ENCODE data around the gene SHC4. TPM values are rescaled to one million over a fixed set of nuclear protein-coding genes. Genes with fewer than 3 reads are reported as not detected.

SHC4 gene
- polyA plus RNA-seq, 3 donors = 0.09 TPM; not detected in 2

DNA sequence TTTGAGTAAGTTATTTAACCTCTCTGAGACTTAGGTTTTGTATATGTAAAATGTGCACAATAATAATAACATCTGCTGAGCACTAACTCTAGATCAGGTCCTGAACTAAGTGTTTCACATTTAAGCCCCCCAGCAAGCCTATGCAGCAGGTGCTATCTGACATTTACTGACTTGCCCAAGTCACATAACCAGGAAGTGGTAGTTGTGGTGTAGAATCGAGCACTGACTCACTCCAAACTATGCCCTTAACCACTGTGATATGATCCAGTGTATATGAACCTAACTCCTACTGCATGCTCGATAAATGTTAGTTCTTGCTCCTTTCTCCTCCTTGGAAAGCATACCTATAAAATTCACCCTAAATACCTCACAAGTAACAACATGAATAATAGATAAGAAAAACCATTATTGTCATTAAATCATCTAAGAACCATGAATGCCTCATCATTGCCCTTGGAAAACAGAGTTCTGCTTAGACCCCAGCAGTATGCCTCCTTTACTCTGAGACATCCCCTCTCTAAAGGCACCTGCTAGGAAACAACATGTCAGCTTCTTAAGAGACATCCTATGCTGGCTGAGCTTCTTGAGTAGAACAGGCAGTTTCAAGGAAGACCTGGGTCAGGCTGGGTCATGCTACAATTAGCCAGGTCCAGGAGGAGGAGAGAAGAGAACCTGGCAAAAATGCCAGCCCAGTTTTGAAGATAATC is 3.0 kb upstream of the SHC4 start:
- Histone ChIP-seq H3K9me3 (replicated peaks in 1 of 2; ENCODE audit: control insufficient read depth in 1 of 2, insufficient read depth in 1 of 2, low read length in 2 of 2) (no peaks in the 10 kb centered on the region), H3K27me3 (ENCODE audit: control insufficient read depth in 2 of 2, insufficient read depth in 2 of 2, low read length in 2 of 2) (peaks cover 29 to 36% of the 10 kb centered on the region in 2 donors), H3K4me3 (replicated peaks in 1 of 3; ENCODE audit: low read depth in 2 of 3, low read length in 3 of 3) (no peak overlapping the region), H3K36me3 (replicated peaks in 1 of 2; ENCODE audit: control insufficient read depth in 1 of 2, insufficient read depth in 2 of 2, low read length in 2 of 2) (no peaks in the 10 kb centered on the region), H4K20me1 (ENCODE audit: insufficient read depth, low read length) (no peaks in the 10 kb centered on the region), H2AFZ (ENCODE audit: insufficient read depth, low read depth, low read length, poor library complexity, severe bottlenecking) (peak overlapping the region; percentile 3), H3K4me2 (replicated peaks; ENCODE audit: extremely low read depth, low read length, poor library complexity, severe bottlenecking) (no peak overlapping the region), H3K4me1 (ENCODE audit: control insufficient read depth in 1 of 2, insufficient read depth in 2 of 2, low read length in 2 of 2) (peaks cover 22 to 24% of the 10 kb centered on the region in 2 donors), H3K27ac (ENCODE audit: low read depth in 1 of 2, low read length in 2 of 2) (no peak overlapping the region), H3K9ac (ENCODE audit: insufficient read depth, low read length, poor library complexity, severe bottlenecking) (no peak overlapping the region), H3K79me2 (ENCODE audit: insufficient read depth, low read length) (no peaks in the 10 kb centered on the region)
- 83% methylated on average over 1 of the region's 2 CpGs for WGBS (ENCODE audit: insufficient coverage)
- H3K36me3 Mint-ChIP-seq = peaks cover 0 to 3% of the 10 kb centered on the region in 2 donors
- no peak overlapping the region for H3K4me3 Mint-ChIP-seq
- H3K4me1 Mint-ChIP-seq = peaks cover 30% of the 10 kb centered on the region
- TF ChIP-seq, protein P1, sequence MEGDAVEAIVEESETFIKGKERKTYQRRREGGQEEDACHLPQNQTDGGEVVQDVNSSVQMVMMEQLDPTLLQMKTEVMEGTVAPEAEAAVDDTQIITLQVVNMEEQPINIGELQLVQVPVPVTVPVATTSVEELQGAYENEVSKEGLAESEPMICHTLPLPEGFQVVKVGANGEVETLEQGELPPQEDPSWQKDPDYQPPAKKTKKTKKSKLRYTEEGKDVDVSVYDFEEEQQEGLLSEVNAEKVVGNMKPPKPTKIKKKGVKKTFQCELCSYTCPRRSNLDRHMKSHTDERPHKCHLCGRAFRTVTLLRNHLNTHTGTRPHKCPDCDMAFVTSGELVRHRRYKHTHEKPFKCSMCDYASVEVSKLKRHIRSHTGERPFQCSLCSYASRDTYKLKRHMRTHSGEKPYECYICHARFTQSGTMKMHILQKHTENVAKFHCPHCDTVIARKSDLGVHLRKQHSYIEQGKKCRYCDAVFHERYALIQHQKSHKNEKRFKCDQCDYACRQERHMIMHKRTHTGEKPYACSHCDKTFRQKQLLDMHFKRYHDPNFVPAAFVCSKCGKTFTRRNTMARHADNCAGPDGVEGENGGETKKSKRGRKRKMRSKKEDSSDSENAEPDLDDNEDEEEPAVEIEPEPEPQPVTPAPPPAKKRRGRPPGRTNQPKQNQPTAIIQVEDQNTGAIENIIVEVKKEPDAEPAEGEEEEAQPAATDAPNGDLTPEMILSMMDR (IDR thresholded peaks at IDR 0.05) = no peak
- intact Hi-C loops (cut with micrococcal nuclease) = no loop called here
- H3K27me3 Mint-ChIP-seq (ENCODE audit: low read depth in 3 of 3) = peaks cover 35 to 44% (median 42%) of the 10 kb centered on the region in 3 donors
- DNase-seq = no peak
- H3K9me3 Mint-ChIP-seq = peaks cover 0 to 5% (median 0%) of the 10 kb centered on the region in 7 donors
- no peak overlapping the region for H3K27ac Mint-ChIP-seq

DNA sequence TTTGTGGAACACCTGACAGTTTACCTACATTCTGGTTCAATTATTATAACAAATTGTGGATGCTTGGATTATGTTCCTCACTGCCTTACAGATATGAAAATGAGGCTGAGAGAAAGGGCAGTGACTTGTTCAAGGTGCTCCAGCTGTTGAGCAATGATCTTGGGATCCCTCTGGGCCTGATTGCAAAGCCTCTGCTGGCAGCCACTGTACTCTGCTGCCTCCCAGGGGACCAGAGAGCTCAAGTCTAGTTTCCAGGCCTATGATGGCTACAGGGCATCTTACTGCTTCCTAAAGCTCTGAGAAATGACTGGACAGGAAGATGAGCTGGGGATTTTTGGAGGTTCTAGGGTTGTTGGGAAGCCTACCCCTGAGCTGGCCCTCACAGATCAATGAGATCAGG is 2.3 kb upstream of the SHC4 start:
- H3K4me1 Mint-ChIP-seq = peaks cover 30% of the 10 kb centered on the region
- H3K27ac Mint-ChIP-seq = no peak overlapping the region
- H3K36me3 Mint-ChIP-seq = peaks cover 0 to 3% of the 10 kb centered on the region in 2 donors
- H3K4me3 ChIP-seq (replicated peaks in 1 of 3; ENCODE audit: low read depth in 2 of 3, low read length in 3 of 3) = no peak overlapping the region
- no peaks in the 10 kb centered on the region for H3K9me3 ChIP-seq (replicated peaks in 1 of 2; ENCODE audit: control insufficient read depth in 1 of 2, insufficient read depth in 1 of 2, low read length in 2 of 2)
- no peak overlapping the region for H3K4me2 ChIP-seq (replicated peaks; ENCODE audit: extremely low read depth, low read length, poor library complexity, severe bottlenecking)
- TF ChIP-seq, protein P1 (IDR thresholded peaks at IDR 0.05) = no peak
- no peak overlapping the region for H3K27ac ChIP-seq (ENCODE audit: low read depth in 1 of 2, low read length in 2 of 2)
- peaks cover 35 to 48% (median 42%) of the 10 kb centered on the region in 3 donors for H3K27me3 Mint-ChIP-seq (ENCODE audit: low read depth in 3 of 3)
- H3K9ac ChIP-seq (ENCODE audit: insufficient read depth, low read length, poor library complexity, severe bottlenecking) = no peak overlapping the region
- no peaks in the 10 kb centered on the region for H3K79me2 ChIP-seq (ENCODE audit: insufficient read depth, low read length)
- DNase-seq = no peak
- peaks cover 0 to 8% (median 0%) of the 10 kb centered on the region in 7 donors for H3K9me3 Mint-ChIP-seq
- no peaks in the 10 kb centered on the region for H4K20me1 ChIP-seq (ENCODE audit: insufficient read depth, low read length)
- no peaks in the 10 kb centered on the region for H3K36me3 ChIP-seq (replicated peaks in 1 of 2; ENCODE audit: control insufficient read depth in 1 of 2, insufficient read depth in 2 of 2, low read length in 2 of 2)
- no peak overlapping the region for H3K4me3 Mint-ChIP-seq
- intact Hi-C loops (cut with micrococcal nuclease) = no loop called here
- H2AFZ ChIP-seq (ENCODE audit: insufficient read depth, low read depth, low read length, poor library complexity, severe bottlenecking) = no peak overlapping the region
- peaks cover 22 to 24% of the 10 kb centered on the region in 2 donors for H3K4me1 ChIP-seq (ENCODE audit: control insufficient read depth in 1 of 2, insufficient read depth in 2 of 2, low read length in 2 of 2)
- peaks cover 29 to 39% of the 10 kb centered on the region in 2 donors for H3K27me3 ChIP-seq (ENCODE audit: control insufficient read depth in 2 of 2, insufficient read depth in 2 of 2, low read length in 2 of 2)

Measured in CD14-positive monocyte (primary cell).